Adrenal gland (tissue), 12 donors: ENCODE data around the gene KIF6. TPM values are rescaled to one million over a fixed set of nuclear protein-coding genes. Genes with fewer than 3 reads are reported as not detected.
"Not testable (repeated sequence)": the region's sequence is repeated elsewhere in the genome, so short reads cannot be mapped to it uniquely, and the experiment has no call there.

Experiments used
- DNase-seq, 7 donors: peaks; one replicate each; pipeline ENCODE4 v3.0.0-alpha.2; 2019 to 2020
- H3K27ac ChIP-seq, 5 donors: fragments of 200-600 bp; sonication (generic) in 4 of 5; 1 replicate in 3 of 5; 2 replicates in 2 of 5; pipeline versions ENCODE4 v1.5.1 to v1.8.0; 2016 to 2020; ENCODE audit warnings: mild to moderate bottlenecking in 1 of 5
- H3K27me3 ChIP-seq: fragments of 200-600 bp; 2 replicates; pipeline ENCODE4 v1.8.0; 2021
- H3K36me3 ChIP-seq, 2 donors: fragments of 200-600 bp; replicated peaks in 1 of 2; 1 replicate in 1 of 2; 2 replicates in 1 of 2; pipeline versions ENCODE4 v1.5.1 to v1.8.0; 2018 to 2022
- H3K4me1 ChIP-seq, 2 donors: fragments of 200-600 bp; replicated peaks in 1 of 2; 1 replicate in 1 of 2; 2 replicates in 1 of 2; pipeline versions ENCODE4 v1.5.1 to v1.8.0; 2018 to 2021
- H3K4me3 ChIP-seq, 4 donors: fragments of 200-600 bp; sonication (generic) in 3 of 4; one replicate each; pipeline ENCODE4 v1.5.1; 2016 to 2018
- H3K9me3 ChIP-seq, 3 donors: fragments of 200-600 bp; sonication (generic) in 1 of 3; replicated peaks in 1 of 3; 1 replicate in 2 of 3; 2 replicates in 1 of 3; pipeline versions ENCODE4 v1.5.1 to v1.8.0; 2016 to 2021
- CTCF ChIP-seq, 6 experiments: fragments of 450-650 bp in 4 of 6; fragments of 200-600 bp in 2 of 6; sonication (generic) in 1 of 6; IDR thresholded peaks; 1 replicate in 5 of 6; 2 replicates in 1 of 6; pipeline versions ENCODE4 v1.5.1 to v1.8.0; 2016 to 2021; ENCODE audit warnings: antibody characterized with exemption in 6 of 6, mild to moderate bottlenecking in 2 of 6, moderate library complexity in 1 of 6
- POLR2A ChIP-seq, 2 donors: fragments of 450-650 bp; IDR thresholded peaks; one replicate each; pipeline ENCODE4 v1.6.1; 2017; ENCODE audit warnings: antibody characterized with exemption in 2 of 2, mild to moderate bottlenecking in 2 of 2, moderate library complexity in 1 of 2
- WGBS, 4 donors: extraction: QIAGEN DNeasy Blood & Tissue Kit in 2 of 4; methylation state at CpG; one replicate each; pipeline versions ENCODE4 v1.1.5 to v1.1.7; 2013 to 2017; 5-methylcytosine and 5-hydroxymethylcytosine counted together
- intact Hi-C, 2 donors: fragments of 100-400 bp; cut with DNase I; formaldehyde crosslinking; loops; one replicate each; pipeline versions ENCODE4 v1.14.1 to v1.15.0; 2022 to 2023
- polyA plus RNA-seq, 3 donors: library from polyadenylated mRNA; stranded (reverse); fragments of 200-250 nt in 2 of 3; fragments of 350-450 nt in 1 of 3; fragmentation: Illumina TruSeq in 1 of 3; extraction: RNeasy Lipid Tissue Mini Kit (QIAGEN cat#74804) in 1 of 3; gene quantifications; one replicate each; pipeline ENCODE4 v1.2.3, GENCODE V29; 2013 to 2014
- total RNA-seq, 9 donors: library from RNA; depleted of rRNA in 4 of 9; stranded (reverse); fragments of >200 nt in 4 of 9; fragments of 120-200 nt in 1 of 9; fragmentation: NEBNext Ultra II Directional in 1 of 9; extraction: Animal tissue kit (Norgen Biotek cat#: 25700) in 1 of 9; gene quantifications; one replicate each; pipeline versions ENCODE4 v1.1.0 to v1.2.4, GENCODE V29; 2013 to 2023
- donor health status: healthy with polysubstance abuse.
- donor health status: Bipolar disorder and iron deficiency.
- donor health status: DM: yes; HTN: yes; CAD: no.
- donor health status: DM: no; HTN: no; CAD: no.
- donor health status: DM: no; HTN: no; CAD: no.
- donor health status: DM: yes; HTN: yes; CAD: no.

KIF6 gene
- total and polyA plus RNA-seq, 12 donors = 0.52 to 4.2 (median 0.73) TPM

GRCh38 chr6:39507331-39507998 is 217.7 kb downstream of the KIF6 start:
- no peak for DNase-seq
- Histone ChIP-seq H3K27me3 (no peaks in the 10 kb centered on the region), H3K36me3 (no peaks in the 10 kb centered on the region)

GRCh38 chr6:39502362-39502955 is 222.7 kb downstream of the KIF6 start:
- H3K4me1 ChIP-seq, H3K4me3 ChIP-seq, H3K36me3 ChIP-seq, intact Hi-C loops, H3K27me3 ChIP-seq, H3K27ac ChIP-seq, DNase-seq, H3K9me3 ChIP-seq: not testable (repeated sequence)
- 87 to 93% (median 91%) methylated on average over 3 of the region's 3 CpGs for WGBS, 4 donors

More at GRCh38 chr6:39507331-39507998, 217.7 kb downstream of the KIF6 start:
- 70 to 85% (median 76%) methylated on average over 3 of the region's 3 CpGs for WGBS, 4 donors
- Histone ChIP-seq H3K27ac (no peak overlapping the region), H3K4me1 (no peaks in the 10 kb centered on the region), H3K4me3 (no peak overlapping the region), H3K9me3 (peaks cover 0 to 3% (median 0%) of the 10 kb centered on the region in 3 donors)
- intact Hi-C loops = no loop called here
- TF ChIP-seq POLR2A (IDR thresholded peaks at IDR 0.05) = no peak
- TF ChIP-seq CTCF (IDR thresholded peaks at IDR 0.05) = no peak

GRCh38 chr6:39499053-39499452 is 226.2 kb downstream of the KIF6 start:
- intact Hi-C loops = no loop called here

GRCh38 chr6:39498096-39498495 is 227.1 kb downstream of the KIF6 start:
- no peak for DNase-seq
- WGBS, 4 donors = 51 to 71% (median 68%) methylated on average over 2 of the region's 2 CpGs
- TF ChIP-seq POLR2A (IDR thresholded peaks at IDR 0.05) (no peak), CTCF (IDR thresholded peaks at IDR 0.05) (no peak)
- Histone ChIP-seq H3K27me3 (no peaks in the 10 kb centered on the region), H3K4me3 (no peak overlapping the region), H3K36me3 (no peaks in the 10 kb centered on the region), H3K27ac (no peak overlapping the region), H3K9me3 (peaks cover 0 to 7% (median 0%) of the 10 kb centered on the region in 3 donors), H3K4me1 (no peaks in the 10 kb centered on the region)
- intact Hi-C loops = no loop called here

More at GRCh38 chr6:39499053-39499452, 226.2 kb downstream of the KIF6 start:
- no peak overlapping the region for H3K4me3 ChIP-seq
- DNase-seq = no peak
- no peaks in the 10 kb centered on the region for H3K36me3 ChIP-seq
- H3K27ac ChIP-seq = no peak overlapping the region
- no peak for TF ChIP-seq CTCF (IDR thresholded peaks at IDR 0.05)
- TF ChIP-seq POLR2A (IDR thresholded peaks at IDR 0.05) = no peak
- no peaks in the 10 kb centered on the region for H3K4me1 ChIP-seq
- H3K9me3 ChIP-seq = peaks cover 0 to 7% (median 0%) of the 10 kb centered on the region in 3 donors
- no peaks in the 10 kb centered on the region for H3K27me3 ChIP-seq

GRCh38 chr6:39496915-39497314 is 228.3 kb downstream of the KIF6 start:
- Histone ChIP-seq H3K36me3 (no peaks in the 10 kb centered on the region), H3K4me3 (no peak overlapping the region), H3K4me1 (no peaks in the 10 kb centered on the region), H3K27ac (peak overlapping the region in 1 of 5 donors; percentile 21), H3K9me3 (no peaks in the 10 kb centered on the region), H3K27me3 (no peaks in the 10 kb centered on the region)
- TF ChIP-seq CTCF (IDR thresholded peaks at IDR 0.05) = no peak
- no peak for TF ChIP-seq POLR2A (IDR thresholded peaks at IDR 0.05)
- DNase-seq = peak in 6 of 7 donors; percentile 19 to 64 (median 35)
- intact Hi-C loops = no loop called here
- WGBS, 4 donors = 54 to 65% (median 61%) methylated on average over 6 of the region's 6 CpGs
